ENCODE results near the gene SHOX.

DNA sequence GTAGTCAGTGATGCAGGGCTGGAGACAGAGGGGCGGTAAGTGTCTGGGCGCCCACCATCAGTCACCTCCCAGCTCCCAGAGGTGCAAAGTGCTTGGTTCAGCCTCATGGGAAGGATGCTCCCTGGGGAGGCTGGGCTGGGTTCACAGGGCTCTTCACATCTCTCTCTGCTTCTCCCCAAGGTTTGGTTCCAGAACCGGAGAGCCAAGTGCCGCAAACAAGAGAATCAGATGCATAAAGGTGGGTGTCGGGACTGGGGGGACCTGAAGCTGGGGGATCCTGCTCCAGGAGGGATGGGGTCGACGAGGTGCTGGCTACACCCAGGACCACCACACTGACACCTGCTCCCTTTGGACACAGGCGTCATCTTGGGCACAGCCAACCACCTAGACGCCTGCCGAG, 10.1 kb downstream of the SHOX start:
- TF ChIP-seq, protein P1, sequence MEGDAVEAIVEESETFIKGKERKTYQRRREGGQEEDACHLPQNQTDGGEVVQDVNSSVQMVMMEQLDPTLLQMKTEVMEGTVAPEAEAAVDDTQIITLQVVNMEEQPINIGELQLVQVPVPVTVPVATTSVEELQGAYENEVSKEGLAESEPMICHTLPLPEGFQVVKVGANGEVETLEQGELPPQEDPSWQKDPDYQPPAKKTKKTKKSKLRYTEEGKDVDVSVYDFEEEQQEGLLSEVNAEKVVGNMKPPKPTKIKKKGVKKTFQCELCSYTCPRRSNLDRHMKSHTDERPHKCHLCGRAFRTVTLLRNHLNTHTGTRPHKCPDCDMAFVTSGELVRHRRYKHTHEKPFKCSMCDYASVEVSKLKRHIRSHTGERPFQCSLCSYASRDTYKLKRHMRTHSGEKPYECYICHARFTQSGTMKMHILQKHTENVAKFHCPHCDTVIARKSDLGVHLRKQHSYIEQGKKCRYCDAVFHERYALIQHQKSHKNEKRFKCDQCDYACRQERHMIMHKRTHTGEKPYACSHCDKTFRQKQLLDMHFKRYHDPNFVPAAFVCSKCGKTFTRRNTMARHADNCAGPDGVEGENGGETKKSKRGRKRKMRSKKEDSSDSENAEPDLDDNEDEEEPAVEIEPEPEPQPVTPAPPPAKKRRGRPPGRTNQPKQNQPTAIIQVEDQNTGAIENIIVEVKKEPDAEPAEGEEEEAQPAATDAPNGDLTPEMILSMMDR (IDR thresholded peaks at IDR 0.05), result no peak
- no peak for TF ChIP-seq POLR2A (IDR thresholded peaks at IDR 0.05)

Measured in thyroid gland (tissue), 4 donors.